ENCODE results near the gene SENP1.

- TF ChIP-seq ZIK1 (CRISPR knock-in tag; IDR thresholded peaks at IDR 0.05; ENCODE audit: borderline replicate concordance, low read depth) (no peak), TBP (CRISPR knock-in tag; IDR thresholded peaks at IDR 0.05) (no peak), EP300 (IDR thresholded peaks at IDR 0.05; ENCODE audit: low read depth in 2 of 2, low read length in 2 of 2) (no peak), EP300 (CRISPR knock-in tag; IDR thresholded peaks at IDR 0.05; ENCODE audit: borderline replicate concordance) (no peak), JUNB (CRISPR knock-in tag; IDR thresholded peaks at IDR 0.05; ENCODE audit: borderline replicate concordance) (no peak), ZNF430 (CRISPR knock-in tag; IDR thresholded peaks at IDR 0.05) (no peak), MTF1 (CRISPR knock-in tag; IDR thresholded peaks at IDR 0.05) (no peak), CTCF (CRISPR knock-in tag; IDR thresholded peaks at IDR 0.05) (no peak), NFE2L2 (IDR thresholded peaks at IDR 0.05; ENCODE audit: low read length) (no peak), REST (IDR thresholded peaks at IDR 0.05; ENCODE audit: borderline replicate concordance in 1 of 2, low read depth in 1 of 2, low read length in 2 of 2) (no peak), ZNF10 (CRISPR knock-in tag; IDR thresholded peaks at IDR 0.05; ENCODE audit: borderline replicate concordance, low read depth) (no peak), SRSF9 (IDR thresholded peaks at IDR 0.05; ENCODE audit: borderline replicate concordance, insufficient read depth, low read depth, low read length, poor library complexity, severe bottlenecking) (no peak), RFX5 (IDR thresholded peaks at IDR 0.05; ENCODE audit: low read depth, low read length) (no peak)
Observed at GRCh38 chr12:48119834-48120195, 13.9 kb upstream of the SENP1 start.

Measured in HepG2 (cell line).